Activated CD8-positive, alpha-beta T cell treated with anti-CD3 and anti-CD28 coated beads for 36 hours (primary cell): ENCODE data around the gene ZNF514. TPM values are rescaled to one million over a fixed set of nuclear protein-coding genes. Genes with fewer than 3 reads are reported as not detected.

Experiments used
- ATAC-seq: fragments of 200-7000 bp; cut with Tn5 transposase; one replicate; pipeline ENCODE4 v1.10.0; 2021; ENCODE audit warnings: mild to moderate bottlenecking, moderate library complexity
- CTCF ChIA-PET: fragments of 350-600 bp; sonication (Branson Sonifier 250); formaldehyde crosslinking; loops from one replicate; lab custom pipeline; 2021; ENCODE audit warnings: antibody characterized with exemption; lab: Charles Lee
- POLR2A ChIA-PET: fragments of 350-600 bp; sonication (Branson Sonifier 250); formaldehyde crosslinking; loops from one replicate; lab custom pipeline; 2021; ENCODE audit warnings: antibody characterized with exemption; lab: Charles Lee
- DNase-seq: peaks from one replicate; pipeline ENCODE4 v3.0.0-alpha.2; 2020
- H3K27ac Mint-ChIP-seq: one replicate; pipeline ENCODE4 v1.8.0; 2021; ENCODE audit warnings: mild to moderate bottlenecking, mixed read lengths
- H3K27me3 Mint-ChIP-seq: one replicate; pipeline ENCODE4 v1.8.0; 2021; ENCODE audit warnings: mixed read lengths
- H3K36me3 Mint-ChIP-seq: one replicate; pipeline ENCODE4 v1.8.0; 2021; ENCODE audit warnings: low read depth, mixed read lengths
- H3K4me1 Mint-ChIP-seq: one replicate; pipeline ENCODE4 v1.8.0; 2021; ENCODE audit warnings: low read depth, mixed read lengths
- H3K4me3 Mint-ChIP-seq: one replicate; pipeline ENCODE4 v1.8.0; 2021; ENCODE audit warnings: mild to moderate bottlenecking, moderate library complexity, mixed read lengths
- H3K9me3 Mint-ChIP-seq: one replicate; pipeline ENCODE4 v1.8.0; 2021; ENCODE audit warnings: mixed read lengths
- CTCF ChIP-seq: fragments of 200-600 bp; IDR thresholded peaks from one replicate; pipeline ENCODE4 v1.8.0; 2022; ENCODE audit warnings: antibody characterized with exemption, mild to moderate bottlenecking
- intact Hi-C: fragments of 100-400 bp; cut with micrococcal nuclease; formaldehyde crosslinking; loops from one replicate; pipeline ENCODE4 v1.10.0; 2022
- total RNA-seq, 2 experiments: library from RNA; stranded (reverse); gene quantifications; one replicate each; pipeline ENCODE4 v1.2.3, GENCODE V29; 2021

The ZNF514 gene
- total RNA-seq, 2 experiments from 2014 or later: 14.0 to 15.6 TPM

- POLR2A ChIA-PET: interaction anchor here (1.3 kb wide), 1 partner anchor 10 kb away, joined by 3 read pairs; the partner anchor contains the start of gene ZNF514
- intact Hi-C loops: no loop called here
- ATAC-seq (no peak), DNase-seq (no peak)
- Mint-ChIP-seq H3K4me3 (no peak overlapping the region), H3K4me1 (no peaks in the 10 kb centered on the region), H3K36me3 (peaks cover 88% of the 10 kb centered on the region), H3K27me3 (no peaks in the 10 kb centered on the region), H3K9me3 (peaks cover 79% of the 10 kb centered on the region), H3K27ac (no peak overlapping the region)
- CTCF ChIA-PET: no interaction called here
- no peak for TF ChIP-seq CTCF
Observed at GRCh38 chr2:95149397-95149984, 10.2 kb downstream of the ZNF514 start.

GRCh38 chr2:95143838-95144237 is 15.8 kb downstream of the ZNF514 start:
- POLR2A ChIA-PET: no interaction called here
- H3K27ac Mint-ChIP-seq: no peak overlapping the region
- H3K4me3 Mint-ChIP-seq: no peak overlapping the region
- H3K27me3 Mint-ChIP-seq: no peaks in the 10 kb centered on the region
- no peak for DNase-seq
- intact Hi-C loops: no loop called here
- peaks cover 73% of the 10 kb centered on the region for H3K9me3 Mint-ChIP-seq
- CTCF ChIA-PET: no interaction called here
- H3K4me1 Mint-ChIP-seq: no peaks in the 10 kb centered on the region
- H3K36me3 Mint-ChIP-seq: peaks cover 48% of the 10 kb centered on the region
- no peak for TF ChIP-seq CTCF
- ATAC-seq: no peak

GRCh38 chr2:95138702-95139101 is 20.9 kb downstream of the ZNF514 start:
- Mint-ChIP-seq H3K4me1 (no peaks in the 10 kb centered on the region), H3K4me3 (no peak overlapping the region), H3K9me3 (peaks cover 52% of the 10 kb centered on the region), H3K27me3 (no peaks in the 10 kb centered on the region), H3K27ac (no peak overlapping the region), H3K36me3 (peaks cover 21% of the 10 kb centered on the region)
- DNase-seq (no peak), ATAC-seq (no peak)
- POLR2A ChIA-PET: no interaction called here
- TF ChIP-seq CTCF: no peak
- intact Hi-C loops: no loop called here
- CTCF ChIA-PET: no interaction called here

- CTCF ChIA-PET: interaction anchor here (1.3 to 12.0 kb wide), 6 partner anchors 8 to 99 kb away, joined by 4 to 223 read pairs (median 10); partner anchors contain the start of gene ZNF2
- ATAC-seq (peak; percentile 5), DNase-seq (peak; percentile 4)
- POLR2A ChIA-PET: interaction anchor here (0.7 to 2.4 kb wide), 4 partner anchors 41 to 74 kb away, joined by 3 to 10 read pairs (median 8); partner anchors contain the start of gene ZNF2
- H3K27me3 Mint-ChIP-seq: no peaks in the 10 kb centered on the region
- H3K4me1 Mint-ChIP-seq: peaks cover 36% of the 10 kb centered on the region
- no peaks in the 10 kb centered on the region for H3K9me3 Mint-ChIP-seq
- H3K36me3 Mint-ChIP-seq: peaks cover 32% of the 10 kb centered on the region
- no peak for TF ChIP-seq CTCF
- H3K4me3 Mint-ChIP-seq: peak overlapping the region; percentile 82
- H3K27ac Mint-ChIP-seq: peak overlapping the region; percentile 84
- intact Hi-C loops: loop anchor here (5.0 kb wide), 1 partner anchor 35 kb away; the partner anchor contains the start of gene ZNF514
Observed at GRCh38 chr2:95122197-95122551, 37.5 kb downstream of the ZNF514 start.
